GM23338 (cell line): ENCODE results near the gene DMRT2. TPM values are rescaled to one million over a fixed set of nuclear protein-coding genes. Genes with fewer than 3 reads are reported as not detected.

Experiments
- ATAC-seq: fragments of 200-7000 bp; cut with Tn5 transposase; 3 replicates; pipeline ENCODE4 v1.9.1; 2020
- DNase-seq: peaks from one replicate; pipeline ENCODE4 v3.0.0-alpha.2; 2015; ENCODE audit warnings: low spot score
- H2AFZ ChIP-seq: fragments of 200-600 bp; sonication (generic); 2 replicates; pipeline ENCODE4 v1.8.0; 2016; ENCODE audit warnings: antibody characterized with exemption, mild to moderate bottlenecking, moderate library complexity
- H3F3A ChIP-seq: fragments of 200-600 bp; sonication (generic); replicated peaks from 2 replicates; pipeline ENCODE4 v1.8.0; 2017; ENCODE audit warnings: antibody characterized with exemption, mixed run types, low read depth
- H3K27ac ChIP-seq: fragments of 200-600 bp; sonication (generic); 2 replicates; pipeline ENCODE4 v1.6.1; 2016; ENCODE audit warnings: low read depth
- H3K27me3 ChIP-seq: fragments of 200-600 bp; sonication (generic); 2 replicates; pipeline ENCODE4 v1.8.0; 2016; ENCODE audit warnings: mild to moderate bottlenecking, mixed run types, moderate library complexity; ENCODE audit not compliant: insufficient read depth
- H3K36me3 ChIP-seq: fragments of 200-600 bp; sonication (generic); 2 replicates; pipeline ENCODE4 v1.8.0; 2016; ENCODE audit warnings: mild to moderate bottlenecking; ENCODE audit not compliant: insufficient read depth
- H3K4me1 ChIP-seq: fragments of 200-600 bp; sonication (generic); 2 replicates; pipeline ENCODE4 v1.8.0; 2016; ENCODE audit warnings: mild to moderate bottlenecking, moderate library complexity; ENCODE audit not compliant: insufficient read depth
- H3K4me2 ChIP-seq: fragments of 200-600 bp; sonication (generic); 2 replicates; pipeline ENCODE4 v1.7.1; 2017; ENCODE audit warnings: mixed run types
- H3K4me3 ChIP-seq: fragments of 200-600 bp; sonication (generic); 2 replicates; pipeline ENCODE4 v1.6.1; 2016; ENCODE audit warnings: mixed run types
- H3K79me2 ChIP-seq: fragments of 200-600 bp; sonication (generic); replicated peaks from 2 replicates; pipeline ENCODE4 v1.8.0; 2017; ENCODE audit warnings: mild to moderate bottlenecking; ENCODE audit not compliant: insufficient read depth
- H3K9me2 ChIP-seq: fragments of 200-600 bp; sonication (generic); 2 replicates; pipeline ENCODE4 v1.8.0; 2017; ENCODE audit not compliant: insufficient read depth
- H4K20me1 ChIP-seq: fragments of 200-600 bp; sonication (generic); replicated peaks from 2 replicates; pipeline ENCODE4 v1.8.0; 2017; ENCODE audit warnings: mild to moderate bottlenecking; ENCODE audit not compliant: insufficient read depth
- H3K27ac Mint-ChIP-seq: 2 replicates; pipeline ENCODE4 v1.8.0; 2020; ENCODE audit warnings: inconsistent platforms, mild to moderate bottlenecking, moderate library complexity, mixed read lengths
- H3K27me3 Mint-ChIP-seq: 3 replicates; pipeline ENCODE4 v1.8.0; 2022; ENCODE audit warnings: low read depth, mild to moderate bottlenecking, moderate library complexity, mixed read lengths, inconsistent platforms; ENCODE audit not compliant: insufficient read depth, poor library complexity
- H3K36me3 Mint-ChIP-seq: 3 replicates; pipeline ENCODE4 v1.8.0; 2021; ENCODE audit warnings: low read depth, mild to moderate bottlenecking, inconsistent platforms, moderate library complexity, mixed read lengths
- H3K4me1 Mint-ChIP-seq: 3 replicates; pipeline ENCODE4 v1.8.0; 2020; ENCODE audit warnings: mild to moderate bottlenecking, inconsistent platforms, mixed read lengths
- H3K4me3 Mint-ChIP-seq: 3 replicates; pipeline ENCODE4 v1.8.0; 2021; ENCODE audit warnings: moderate library complexity, mild to moderate bottlenecking, inconsistent platforms, mixed read lengths
- H3K9me3 Mint-ChIP-seq: 3 replicates; pipeline ENCODE4 v1.8.0; 2020; ENCODE audit warnings: moderate library complexity, mild to moderate bottlenecking, inconsistent platforms, mixed read lengths
- CTCF ChIP-seq, 2 experiments: fragments of 200-600 bp in 1 of 2; sonication (generic) in 1 of 2; conservative IDR thresholded peaks; 2 replicates each; pipeline versions ENCODE4 v1.5.1 to v1.6.1; 2016 to 2017; ENCODE audit warnings: antibody characterized with exemption in 2 of 2, low read depth in 2 of 2, mild to moderate bottlenecking in 2 of 2, moderate library complexity in 1 of 2
- ZNF331 ChIP-seq: fragments of 250-450 bp; sonication (Bioruptor Pico); IDR thresholded peaks from 2 replicates; pipeline ENCODE4 v1.5.0; 2020; ENCODE audit warnings: low read depth, mild to moderate bottlenecking, moderate library complexity
- ZNF462 ChIP-seq: fragments of 250-450 bp; sonication (Bioruptor Pico); IDR thresholded peaks from 2 replicates; pipeline ENCODE4 v1.5.0; 2020; ENCODE audit warnings: mild to moderate bottlenecking, moderate library complexity
- polyA plus RNA-seq: library from polyadenylated mRNA; unstranded; fragments of >200 nt; fragmentation: Nextera tagmentation; extraction: Ambion mirVana; gene quantifications from 2 replicates; pipeline ENCODE4 v1.2.1, GENCODE V29; 2016
- total RNA-seq: library from RNA; depleted of rRNA; stranded (reverse); fragments of >200 nt; shearing (Covaris generic); gene quantifications from 2 replicates; pipeline ENCODE4 v1.2.3, GENCODE V29; 2014

DMRT2 gene
- total and polyA plus RNA-seq, 2 experiments from 2014 or later = not detected

- TF ChIP-seq ZNF462 (CRISPR knock-in tag) = no peak
These were observed 35.5 kb upstream of the DMRT2 start (continued) for GRCh38 chr9:1014640-1015039.

DNA sequence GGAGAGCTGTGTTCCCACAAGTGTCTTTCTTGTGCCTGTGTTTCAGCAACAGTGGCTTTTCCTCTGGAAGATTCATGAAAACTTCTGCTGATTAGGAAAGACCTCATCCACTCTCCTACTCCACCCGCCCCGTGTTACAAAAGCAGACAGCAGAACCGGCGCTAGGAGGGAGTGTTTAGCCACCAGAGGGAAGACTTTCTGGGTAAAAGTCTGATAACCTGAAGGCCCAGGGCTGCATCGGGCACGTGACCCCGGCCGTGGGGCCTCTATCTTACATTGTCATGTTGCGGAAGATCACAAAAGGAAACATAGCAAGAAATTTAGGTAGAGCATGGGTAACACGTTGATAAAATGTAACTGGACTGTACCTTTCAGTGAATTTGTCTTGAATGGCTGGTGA lies 32.0 kb upstream of the DMRT2 start:
- Histone ChIP-seq H3K4me1 (no peaks in the 10 kb centered on the region), H3K9me2 (no peaks in the 10 kb centered on the region), H3K4me3 (no peak overlapping the region), H2AFZ (no peak overlapping the region), H3K36me3 (no peaks in the 10 kb centered on the region), H3K27ac (no peak overlapping the region), H3F3A (no peaks in the 10 kb centered on the region), H3K79me2 (no peaks in the 10 kb centered on the region), H3K4me2 (no peak overlapping the region), H3K27me3 (no peaks in the 10 kb centered on the region), H4K20me1 (no peaks in the 10 kb centered on the region)
- Mint-ChIP-seq H3K4me3 (no peak overlapping the region), H3K27me3 (peaks cover 4% of the 10 kb centered on the region), H3K27ac (no peak overlapping the region), H3K4me1 (no peaks in the 10 kb centered on the region), H3K36me3 (peaks cover 2% of the 10 kb centered on the region; the same call in 2 of the 3 replicates), H3K9me3 (peaks cover 13% of the 10 kb centered on the region; the same call in 2 of the 3 replicates)
- DNase-seq (peak; percentile 88), ATAC-seq (peak; percentile 99)
- TF ChIP-seq CTCF (conservative IDR thresholded peaks at IDR 0.05; ENCODE audit: low read depth in 2 of 2) = peak; percentile 77 to 86
- TF ChIP-seq ZNF331 (CRISPR knock-in tag) = no peak
